Frontal cortex (tissue), 4 donors: ENCODE results near the gene TNKS2. TPM values are rescaled to one million over a fixed set of nuclear protein-coding genes. Genes with fewer than 3 reads are reported as not detected.

Source experiments
- DNase-seq, 2 donors: peaks; one replicate each; pipeline ENCODE4 v3.0.0; 2012; ENCODE audit warnings: low spot score in 2 of 2
- FAIRE-seq: peaks from 2 replicates; lab custom pipeline; 2012; peaks lifted over from hg19 to GRCh38; lab: Jason Lieb, UNC
- small RNA-seq: library from RNA; depleted of rRNA; stranded (forward); fragments of <200 nt; gene quantifications from one replicate; pipeline ENCODE3, GENCODE V24; 2014
- total RNA-seq: library from RNA; depleted of rRNA; stranded (reverse); fragments of >200 nt; gene quantifications from one replicate; pipeline ENCODE4 v1.2.3, GENCODE V29; 2014
- donor health status: control.
- donor health status: control.
- donor health status: control.

The TNKS2 gene
- total RNA-seq, 1 donor from 2014 or later = 92.5 TPM

DNA sequence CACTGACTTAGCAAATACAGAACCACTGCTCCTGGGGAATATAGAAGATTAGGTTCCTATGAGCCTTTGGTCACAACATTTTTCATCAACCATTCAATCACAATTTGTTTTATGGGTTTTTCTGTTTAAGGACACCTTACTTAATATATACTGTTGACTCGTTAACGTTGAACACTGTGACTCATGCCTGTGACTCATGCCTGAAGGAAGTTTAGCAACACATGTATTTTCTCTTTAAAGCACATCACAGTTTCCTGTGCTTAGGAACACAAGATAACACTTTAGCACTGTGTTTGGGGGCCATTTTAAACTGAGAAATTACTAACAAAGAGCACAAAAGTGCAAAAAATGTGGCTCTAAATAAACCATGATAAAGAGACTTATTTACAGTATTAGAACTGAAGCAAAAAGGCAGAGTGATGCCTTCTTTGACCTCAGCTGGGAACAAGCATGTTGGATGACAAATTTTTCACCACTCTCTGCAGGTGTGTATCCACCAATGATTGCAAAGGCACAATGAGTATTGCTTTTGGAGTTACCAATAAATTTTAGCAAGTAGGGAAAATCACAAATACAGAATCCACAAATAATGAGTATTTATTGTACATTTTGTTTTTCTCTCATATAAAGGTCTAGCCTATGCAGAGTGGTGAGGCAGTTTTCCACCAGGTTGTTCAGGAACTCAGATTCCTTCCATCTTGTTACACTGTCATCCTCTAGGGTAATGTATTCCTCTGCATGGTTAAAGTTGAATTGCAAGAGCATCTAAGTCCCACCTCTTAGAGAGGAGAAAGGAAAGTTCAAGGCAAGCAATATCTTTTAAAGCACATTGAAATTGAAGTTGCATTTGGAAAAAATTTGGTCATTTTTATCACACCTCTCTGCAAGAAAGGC lies 103.8 kb downstream of the TNKS2 start:
- no peak for FAIRE-seq
- DNase-seq = no peak

- DNase-seq (no peak), FAIRE-seq (no peak)
Measured at GRCh38 chr10:91907033-91907594, 108.9 kb downstream of the TNKS2 start.

GRCh38 chr10:91907914-91908336 lies 109.7 kb downstream of the TNKS2 start:
- DNase-seq = peak in 1 of 2 donors; percentile 33
- FAIRE-seq = no peak

GRCh38 chr10:91908337-91909116 lies 110.3 kb downstream of the TNKS2 start:
- no peak for FAIRE-seq
- peak; percentile 69 to 73 for DNase-seq

- no peak for FAIRE-seq
Measured at GRCh38 chr10:91909117-91909677, 111.0 kb downstream of the TNKS2 start, which contains the start of gene FGFBP3. Gene FGFBP3, minus strand, starts transcription at chr10:91909486. Its CDS starts 517 bp downstream, at chr10:91908969.

GRCh38 chr10:91910467-91910866 lies 112.2 kb downstream of the TNKS2 start:
- DNase-seq = no peak
- no peak for FAIRE-seq

More at GRCh38 chr10:91909117-91909677, 111.0 kb downstream of the TNKS2 start, which contains the start of gene FGFBP3:
- peak; percentile 31 to 47 for DNase-seq

Small RNAs within 50 kb of the gene (small RNA-seq; reads per million reads assigned to genes)
- not detected for gene AL359198.2
- gene SRP9P1 = not detected

Other genes with a start within 250 kb of the TNKS2 start
- 37.9 TPM for gene PPP1R3C, start 165.4 kb upstream of the TNKS2 start, total RNA-seq
- gene FGFBP3, start 111.1 kb downstream of the TNKS2 start, total RNA-seq = 18.3 TPM
- gene BTAF1, start 125.3 kb downstream of the TNKS2 start, total RNA-seq = 65.2 TPM